Measurements from ENCODE around the gene NALCN. TPM values are rescaled to one million over a fixed set of nuclear protein-coding genes. Genes with fewer than 3 reads are reported as not detected.

The NALCN gene
- total RNA-seq, 3 donors from 2014 or later (not counting 1 experiment from before 2014, with no cell fraction given), result not detected

GRCh38 chr13:101449790-101450748, 33.8 kb upstream of the NALCN start:
- no peaks in the 10 kb centered on the region for H3K9me3 ChIP-seq (ENCODE audit: control insufficient read depth, insufficient read depth, low read length)
- H3K27ac Mint-ChIP-seq, result no peak overlapping the region
- H3K4me1 Mint-ChIP-seq, result no peaks in the 10 kb centered on the region
- no peaks in the 10 kb centered on the region for H3K36me3 ChIP-seq (ENCODE audit: control insufficient read depth, insufficient read depth, low read length)
- TF ChIP-seq, protein P1, sequence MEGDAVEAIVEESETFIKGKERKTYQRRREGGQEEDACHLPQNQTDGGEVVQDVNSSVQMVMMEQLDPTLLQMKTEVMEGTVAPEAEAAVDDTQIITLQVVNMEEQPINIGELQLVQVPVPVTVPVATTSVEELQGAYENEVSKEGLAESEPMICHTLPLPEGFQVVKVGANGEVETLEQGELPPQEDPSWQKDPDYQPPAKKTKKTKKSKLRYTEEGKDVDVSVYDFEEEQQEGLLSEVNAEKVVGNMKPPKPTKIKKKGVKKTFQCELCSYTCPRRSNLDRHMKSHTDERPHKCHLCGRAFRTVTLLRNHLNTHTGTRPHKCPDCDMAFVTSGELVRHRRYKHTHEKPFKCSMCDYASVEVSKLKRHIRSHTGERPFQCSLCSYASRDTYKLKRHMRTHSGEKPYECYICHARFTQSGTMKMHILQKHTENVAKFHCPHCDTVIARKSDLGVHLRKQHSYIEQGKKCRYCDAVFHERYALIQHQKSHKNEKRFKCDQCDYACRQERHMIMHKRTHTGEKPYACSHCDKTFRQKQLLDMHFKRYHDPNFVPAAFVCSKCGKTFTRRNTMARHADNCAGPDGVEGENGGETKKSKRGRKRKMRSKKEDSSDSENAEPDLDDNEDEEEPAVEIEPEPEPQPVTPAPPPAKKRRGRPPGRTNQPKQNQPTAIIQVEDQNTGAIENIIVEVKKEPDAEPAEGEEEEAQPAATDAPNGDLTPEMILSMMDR (IDR thresholded peaks at IDR 0.05), result no peak
- H3K27me3 Mint-ChIP-seq (ENCODE audit: low read depth in 2 of 2), result peaks cover 9 to 19% of the 10 kb centered on the region in 2 donors
- H3K27me3 ChIP-seq (ENCODE audit: control insufficient read depth, insufficient read depth, low read length), result peaks cover 3% of the 10 kb centered on the region
- no peak overlapping the region for H3K27ac ChIP-seq (ENCODE audit: low read length)
- no peaks in the 10 kb centered on the region for H3K4me1 ChIP-seq (ENCODE audit: control insufficient read depth, insufficient read depth, low read length)
- DNase-seq (no peak), ATAC-seq (no peak)
- H3K4me3 Mint-ChIP-seq, result no peak overlapping the region
- intact Hi-C loops (cut with micrococcal nuclease), result no loop called here
- WGBS (ENCODE audit: insufficient coverage), result 74% methylated on average over 3 of the region's 5 CpGs
- no peaks in the 10 kb centered on the region for H3K36me3 Mint-ChIP-seq
- H3K4me3 ChIP-seq (ENCODE audit: low read length), result no peak overlapping the region
- peaks cover 0 to 3% of the 10 kb centered on the region in 2 donors for H3K9me3 Mint-ChIP-seq

- no peak for ATAC-seq
- no peak overlapping the region for H3K4me3 ChIP-seq (ENCODE audit: low read length)
- H3K27me3 ChIP-seq (ENCODE audit: control insufficient read depth, insufficient read depth, low read length), result no peaks in the 10 kb centered on the region
- Mint-ChIP-seq H3K36me3 (no peaks in the 10 kb centered on the region), H3K27ac (no peak overlapping the region), H3K9me3 (peaks cover 4 to 7% of the 10 kb centered on the region in 2 donors), H3K4me1 (no peaks in the 10 kb centered on the region), H3K27me3 (ENCODE audit: low read depth in 2 of 2) (peaks cover 3 to 4% of the 10 kb centered on the region in 2 donors), H3K4me3 (no peak overlapping the region)
- H3K27ac ChIP-seq (ENCODE audit: low read length), result no peak overlapping the region
- 86% methylated on average over 4 of the region's 4 CpGs for WGBS (ENCODE audit: insufficient coverage)
- no peaks in the 10 kb centered on the region for H3K36me3 ChIP-seq (ENCODE audit: control insufficient read depth, insufficient read depth, low read length)
- no peaks in the 10 kb centered on the region for H3K4me1 ChIP-seq (ENCODE audit: control insufficient read depth, insufficient read depth, low read length)
- intact Hi-C loops (cut with micrococcal nuclease), result no loop called here
- H3K9me3 ChIP-seq (ENCODE audit: control insufficient read depth, insufficient read depth, low read length), result no peaks in the 10 kb centered on the region
- no peak for DNase-seq
- TF ChIP-seq, protein P1 (IDR thresholded peaks at IDR 0.05), result no peak
These were observed 31.5 kb upstream of the NALCN start for GRCh38 chr13:101447852-101448251.

DNA sequence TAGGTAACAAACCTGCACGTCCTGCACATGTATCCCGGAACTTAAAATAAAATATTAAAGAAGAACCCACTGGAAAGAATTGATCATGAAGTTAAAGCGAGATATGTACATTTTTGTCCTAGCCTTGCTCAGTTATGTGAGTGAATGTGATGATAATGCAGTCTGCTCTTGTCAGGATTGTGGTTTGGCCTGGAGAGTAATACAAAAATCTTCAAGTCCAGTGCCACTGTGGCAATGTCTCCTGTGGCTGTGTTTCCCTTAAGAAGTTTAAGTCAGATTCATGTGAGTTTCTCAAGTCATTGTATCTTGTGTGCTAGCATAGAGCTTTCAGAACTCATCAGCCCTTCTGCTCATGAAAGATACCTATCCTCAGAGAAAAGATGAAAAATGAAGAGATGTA, 18.2 kb upstream of the NALCN start:
- H3K4me1 ChIP-seq (ENCODE audit: control insufficient read depth, insufficient read depth, low read length), result no peaks in the 10 kb centered on the region
- no peaks in the 10 kb centered on the region for H3K27me3 Mint-ChIP-seq (ENCODE audit: low read depth in 2 of 2)
- DNase-seq (no peak), ATAC-seq (no peak)
- no peaks in the 10 kb centered on the region for H3K27me3 ChIP-seq (ENCODE audit: control insufficient read depth, insufficient read depth, low read length)
- H3K27ac ChIP-seq (ENCODE audit: low read length), result no peak overlapping the region
- no peak overlapping the region for H3K4me3 Mint-ChIP-seq
- 92% methylated on average over 3 of the region's 3 CpGs for WGBS (ENCODE audit: insufficient coverage)
- no peaks in the 10 kb centered on the region for H3K4me1 Mint-ChIP-seq
- no peak overlapping the region for H3K4me3 ChIP-seq (ENCODE audit: low read length)
- H3K36me3 Mint-ChIP-seq, result no peaks in the 10 kb centered on the region
- H3K9me3 ChIP-seq (ENCODE audit: control insufficient read depth, insufficient read depth, low read length), result no peaks in the 10 kb centered on the region
- TF ChIP-seq, protein P1 (IDR thresholded peaks at IDR 0.05), result no peak
- peaks cover 8 to 14% of the 10 kb centered on the region in 2 donors for H3K9me3 Mint-ChIP-seq
- H3K27ac Mint-ChIP-seq, result no peak overlapping the region
- no peaks in the 10 kb centered on the region for H3K36me3 ChIP-seq (ENCODE audit: control insufficient read depth, insufficient read depth, low read length)
- intact Hi-C loops (cut with micrococcal nuclease), result no loop called here

Measured in natural killer cell (primary cell).